Body of pancreas (tissue), 4 donors: ENCODE results near the gene HS1BP3. TPM values are rescaled to one million over a fixed set of nuclear protein-coding genes. Genes with fewer than 3 reads are reported as not detected.

Source experiments
- ATAC-seq: fragments of 150-250 bp; one replicate; pipeline ENCODE4 v1.9.1; 2016
- DNase-seq, 4 donors: peaks; one replicate each; pipeline ENCODE4 v3.0.0-alpha.2; 2019
- H3K27ac ChIP-seq, 4 donors: fragments of 200-600 bp; sonication (generic); 1 replicate in 3 of 4; 2 replicates in 1 of 4; pipeline versions ENCODE4 v1.5.1 to v1.6.1; 2016 to 2019; ENCODE audit warnings: mild to moderate bottlenecking in 1 of 4, mixed read lengths in 1 of 4, moderate library complexity in 1 of 4
- H3K27me3 ChIP-seq, 2 donors: fragments of 200-600 bp; sonication (generic); one replicate each; pipeline ENCODE4 v1.6.0; 2016; ENCODE audit warnings: mild to moderate bottlenecking in 1 of 2
- H3K36me3 ChIP-seq, 2 donors: fragments of 200-600 bp; sonication (generic); replicated peaks in 1 of 2; 2 replicates each; pipeline ENCODE4 v1.5.1; 2016; ENCODE audit warnings: low read depth in 2 of 2; ENCODE audit not compliant: insufficient read depth in 1 of 2
- H3K4me1 ChIP-seq: fragments of 200-600 bp; sonication (generic); one replicate; pipeline ENCODE4 v1.6.0; 2016
- H3K4me3 ChIP-seq, 2 donors: fragments of 200-600 bp; sonication (generic); 1 replicate in 1 of 2; 2 replicates in 1 of 2; pipeline ENCODE4 v1.5.1; 2016 to 2019
- H3K9me3 ChIP-seq, 3 donors: fragments of 200-600 bp; sonication (generic); 1 replicate in 2 of 3; 2 replicates in 1 of 3; pipeline ENCODE4 v1.5.1; 2016
- CTCF ChIP-seq, 7 experiments: fragments of 450-650 bp in 4 of 7; fragments of 200-600 bp in 3 of 7; sonication (generic) in 3 of 7; IDR thresholded peaks; one replicate each; pipeline ENCODE4 v1.5.1; 2016 to 2019; ENCODE audit warnings: antibody characterized with exemption in 7 of 7
- POLR2A ChIP-seq, 3 donors: fragments of 450-650 bp; IDR thresholded peaks; one replicate each; pipeline ENCODE4 v1.6.1; 2016; ENCODE audit warnings: antibody characterized with exemption in 3 of 3, mild to moderate bottlenecking in 2 of 3
- WGBS, 2 donors: methylation state at CpG; one replicate each; pipeline ENCODE4 v1.1.5; 2017; 5-methylcytosine and 5-hydroxymethylcytosine counted together
- intact Hi-C: fragments of 100-400 bp; cut with DNase I; formaldehyde crosslinking; loops from one replicate; pipeline ENCODE4 v1.15.1; 2023
- total RNA-seq, 2 donors: library from RNA; depleted of rRNA; stranded (reverse); fragments of >200 nt; gene quantifications; one replicate each; pipeline ENCODE4 v1.1.0, GENCODE V29; 2016

HS1BP3 gene
- total RNA-seq, 2 donors from 2014 or later, result 21.1 to 23.1 TPM

- Histone ChIP-seq H3K4me1 (peaks cover 29% of the 10 kb centered on the region), H3K9me3 (no peaks in the 10 kb centered on the region), H3K4me3 (no peak overlapping the region), H3K36me3 (no peaks in the 10 kb centered on the region), H3K27ac (no peak overlapping the region), H3K27me3 (no peaks in the 10 kb centered on the region)
- 93 to 95% methylated on average over 4 of the region's 4 CpGs for WGBS, 2 donors
- no peak for ATAC-seq
- intact Hi-C loops, result no loop called here
- TF ChIP-seq POLR2A (IDR thresholded peaks at IDR 0.05), result no peak
- TF ChIP-seq CTCF (IDR thresholded peaks at IDR 0.05), result no peak
- DNase-seq, result no peak
Measured at GRCh38 chr2:20630967-20631366, 19.9 kb downstream of the HS1BP3 start.

- ATAC-seq, result no peak
- H3K27me3 ChIP-seq, result no peaks in the 10 kb centered on the region
- H3K9me3 ChIP-seq, result no peaks in the 10 kb centered on the region
- TF ChIP-seq CTCF (IDR thresholded peaks at IDR 0.05) (no peak), POLR2A (IDR thresholded peaks at IDR 0.05) (no peak)
- DNase-seq, result no peak
- H3K4me1 ChIP-seq, result peaks cover 18% of the 10 kb centered on the region
- no peak overlapping the region for H3K27ac ChIP-seq
- intact Hi-C loops, result no loop called here
- H3K36me3 ChIP-seq, result no peaks in the 10 kb centered on the region
- WGBS, 2 donors, result 90 to 91% methylated on average over 11 to 12 of the region's 12 CpGs
- H3K4me3 ChIP-seq, result no peak overlapping the region
Measured at GRCh38 chr2:20629581-20630171, 21.2 kb downstream of the HS1BP3 start.

DNA sequence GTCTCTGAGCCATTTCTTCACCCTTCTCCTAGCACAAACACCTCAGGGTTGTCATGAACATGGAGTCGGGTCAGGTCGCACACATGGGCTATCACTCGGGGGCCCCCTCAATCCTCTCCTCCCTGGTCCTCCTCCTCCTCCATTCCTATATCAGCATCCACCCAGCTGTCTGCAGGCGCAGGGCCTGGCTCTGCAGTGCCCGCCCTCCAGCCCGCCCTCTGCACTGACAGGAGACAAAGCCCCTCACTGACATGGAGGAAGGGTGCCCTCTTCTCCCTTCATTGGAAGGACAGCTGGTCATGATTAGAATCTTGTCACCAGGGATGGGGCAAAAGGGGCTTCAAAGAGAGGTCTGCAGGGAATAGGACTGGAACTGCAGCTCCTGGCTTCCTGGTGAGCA, 21.7 kb downstream of the HS1BP3 start:
- Histone ChIP-seq H3K4me1 (peaks cover 13% of the 10 kb centered on the region), H3K9me3 (no peaks in the 10 kb centered on the region), H3K36me3 (peaks cover 0 to 2% of the 10 kb centered on the region in 2 donors), H3K4me3 (no peak overlapping the region), H3K27ac (no peak overlapping the region), H3K27me3 (no peaks in the 10 kb centered on the region)
- WGBS, 2 donors, result 82 to 84% methylated on average over 5 to 6 of the region's 6 CpGs
- no peak for DNase-seq
- ATAC-seq, result no peak
- intact Hi-C loops, result no loop called here
- no peak for TF ChIP-seq POLR2A (IDR thresholded peaks at IDR 0.05)
- TF ChIP-seq CTCF (IDR thresholded peaks at IDR 0.05), result no peak

- H3K27me3 ChIP-seq, result no peaks in the 10 kb centered on the region
- DNase-seq (peak in 1 of 4 donors; percentile 7), ATAC-seq (no peak)
- no peak for TF ChIP-seq CTCF (IDR thresholded peaks at IDR 0.05)
- TF ChIP-seq POLR2A (IDR thresholded peaks at IDR 0.05), result no peak
- intact Hi-C loops, result no loop called here
- H3K9me3 ChIP-seq, result no peaks in the 10 kb centered on the region
- no peak overlapping the region for H3K4me3 ChIP-seq
- 86 to 87% methylated on average over 16 of the region's 16 CpGs for WGBS, 2 donors
- peaks cover 0 to 7% of the 10 kb centered on the region in 2 donors for H3K36me3 ChIP-seq
- no peaks in the 10 kb centered on the region for H3K4me1 ChIP-seq
- no peak overlapping the region for H3K27ac ChIP-seq
Measured at GRCh38 chr2:20627712-20628380, 23.1 kb downstream of the HS1BP3 start.
